H1 (cell line): ENCODE data around the gene LY6G6C. TPM values are rescaled to one million over a fixed set of nuclear protein-coding genes. Genes with fewer than 3 reads are reported as not detected.

Source experiments
- CTCF ChIA-PET: fragments of 300-600 bp; sonication (Branson Sonifier 250); formaldehyde crosslinking; loops from one replicate; lab custom pipeline; 2021; ENCODE audit not compliant: partially characterized antibody; lab: Charles Lee
- POLR2A ChIA-PET: fragments of 300-600 bp; sonication (Branson Sonifier 250); formaldehyde crosslinking; loops from one replicate; lab custom pipeline; 2021; ENCODE audit warnings: inconsistent platforms; ENCODE audit not compliant: partially characterized antibody; lab: Charles Lee
- DNase-seq, 2 experiments: peaks; one replicate each; pipeline versions ENCODE4 v3.0.0 to v3.0.0-alpha.2; 2010 to 2022; ENCODE audit warnings: low spot score in 2 of 2, low read depth in 1 of 2, mixed read lengths in 1 of 2
- FAIRE-seq: peaks from 2 replicates; lab custom pipeline; 2011; peaks lifted over from hg19 to GRCh38; lab: Jason Lieb, UNC
- H2AFZ ChIP-seq: 2 replicates; pipeline ENCODE4 v1.8.1; 2012; ENCODE audit warnings: low read length, inconsistent platforms
- H2AK5ac ChIP-seq: 2 replicates; pipeline ENCODE4 v1.6.1; 2013; ENCODE audit warnings: low read depth, low read length
- H2BK120ac ChIP-seq: replicated peaks from 2 replicates; pipeline ENCODE3; 2013; ENCODE audit warnings: low read depth, low read length, inconsistent platforms
- H2BK12ac ChIP-seq: 2 replicates; pipeline ENCODE4 v1.6.1; 2013; ENCODE audit warnings: low read depth, low read length
- H2BK15ac ChIP-seq: 2 replicates; pipeline ENCODE4 v1.6.1; 2013; ENCODE audit warnings: low read length
- H2BK20ac ChIP-seq: 2 replicates; pipeline ENCODE4 v1.6.1; 2013; ENCODE audit warnings: low read length
- H2BK5ac ChIP-seq: 2 replicates; pipeline ENCODE4 v1.6.1; 2013; ENCODE audit warnings: low read depth, low read length
- H3K14ac ChIP-seq: 2 replicates; pipeline ENCODE4 v1.6.1; 2013; ENCODE audit warnings: inconsistent platforms; ENCODE audit not compliant: insufficient read length
- H3K18ac ChIP-seq: 2 replicates; pipeline ENCODE4 v1.6.1; 2013; ENCODE audit warnings: low read length; ENCODE audit errors: extremely low read depth
- H3K23ac ChIP-seq: 2 replicates; pipeline ENCODE4 v1.6.1; 2013; ENCODE audit warnings: inconsistent platforms; ENCODE audit not compliant: insufficient read length
- H3K23me2 ChIP-seq: 2 replicates; pipeline ENCODE4 v1.6.1; 2013; ENCODE audit warnings: low read depth, low read length
- H3K27ac ChIP-seq: 2 replicates; pipeline ENCODE4 v1.6.1; 2011; ENCODE audit warnings: low read depth, low read length, inconsistent platforms
- H3K27me3 ChIP-seq, 4 experiments: replicated peaks in 1 of 4; 1 replicate in 1 of 4; 2 replicates in 3 of 4; pipeline versions ENCODE4 v1.6.1 to v1.8.1; 2011 to 2013; ENCODE audit warnings: low read length in 3 of 4, mild to moderate bottlenecking in 3 of 4, inconsistent platforms in 2 of 4, mixed read lengths in 2 of 4, moderate library complexity in 1 of 4; ENCODE audit not compliant: control insufficient read depth in 3 of 4, insufficient read depth in 3 of 4; ENCODE audit errors: extremely low read depth in 1 of 4
- H3K36me3 ChIP-seq, 4 experiments: 2 replicates each; pipeline versions ENCODE4 v1.6.1 to v1.8.1; 2011 to 2013; ENCODE audit warnings: mild to moderate bottlenecking in 4 of 4, low read length in 3 of 4, moderate library complexity in 2 of 4, control low read depth in 1 of 4, inconsistent platforms in 1 of 4; ENCODE audit not compliant: insufficient read depth in 4 of 4, control insufficient read depth in 2 of 4
- H3K4ac ChIP-seq: replicated peaks from 2 replicates; pipeline ENCODE3; 2013; ENCODE audit warnings: low read length, low read depth, mixed read lengths, inconsistent platforms; ENCODE audit not compliant: insufficient read length
- H3K4me1 ChIP-seq, 4 experiments: replicated peaks in 1 of 4; 1 replicate in 1 of 4; 2 replicates in 3 of 4; pipeline versions ENCODE4 v1.6.1 to v1.8.1; 2011 to 2013; ENCODE audit warnings: low read length in 3 of 4, inconsistent platforms in 2 of 4, mixed read lengths in 1 of 4; ENCODE audit not compliant: insufficient read depth in 4 of 4, control insufficient read depth in 3 of 4
- H3K4me2 ChIP-seq, 2 experiments: 2 replicates each; pipeline versions ENCODE4 v1.6.1 to v1.8.1; 2011 to 2013; ENCODE audit warnings: low read depth in 2 of 2, low read length in 2 of 2, control low read depth in 1 of 2, inconsistent platforms in 1 of 2, mild to moderate bottlenecking in 1 of 2; ENCODE audit not compliant: insufficient read depth in 1 of 2
- H3K4me3 ChIP-seq, 4 experiments: fragments of 200-600, 300-600 bp in 1 of 4; sonication (generic), shearing (Covaris generic), sonication (Bioruptor Twin) in 1 of 4; 2 replicates each; pipeline versions ENCODE4 v1.5.1 to v1.8.1; 2011 to 2016; ENCODE audit warnings: low read length in 4 of 4, low read depth in 3 of 4, control low read depth in 2 of 4, inconsistent platforms in 2 of 4, mild to moderate bottlenecking in 2 of 4, mixed read lengths in 1 of 4, moderate library complexity in 1 of 4; ENCODE audit not compliant: insufficient read depth in 2 of 4; ENCODE audit errors: extremely low read depth in 1 of 4
- H3K56ac ChIP-seq: replicated peaks from 2 replicates; pipeline ENCODE3; 2013; ENCODE audit warnings: low read depth, mild to moderate bottlenecking, mixed read lengths, low read length, inconsistent platforms; ENCODE audit not compliant: insufficient read length
- H3K79me1 ChIP-seq: 2 replicates; pipeline ENCODE4 v1.6.1; 2013; ENCODE audit warnings: low read depth, low read length, control low read depth
- H3K79me2 ChIP-seq, 2 experiments: 2 replicates each; pipeline versions ENCODE4 v1.6.1 to v1.8.1; 2012 to 2013; ENCODE audit warnings: low read length in 2 of 2, mild to moderate bottlenecking in 2 of 2, inconsistent platforms in 1 of 2; ENCODE audit not compliant: insufficient read depth in 2 of 2, control insufficient read depth in 1 of 2
- H3K9ac ChIP-seq, 4 experiments: replicated peaks in 1 of 4; 1 replicate in 1 of 4; 2 replicates in 3 of 4; pipeline versions ENCODE4 v1.6.1 to v1.8.1; 2011 to 2013; ENCODE audit warnings: low read depth in 3 of 4, low read length in 3 of 4, control low read depth in 2 of 4, mild to moderate bottlenecking in 2 of 4, moderate library complexity in 2 of 4, inconsistent platforms in 1 of 4; ENCODE audit errors: extremely low read depth in 1 of 4
- H3K9me3 ChIP-seq, 2 experiments: 2 replicates each; pipeline versions ENCODE4 v1.6.1 to v1.8.1; 2012 to 2013; ENCODE audit warnings: mild to moderate bottlenecking in 2 of 2, moderate library complexity in 2 of 2, control low read depth in 1 of 2, inconsistent platforms in 1 of 2, low read depth in 1 of 2, low read length in 1 of 2, mixed read lengths in 1 of 2; ENCODE audit not compliant: insufficient read depth in 2 of 2
- H4K20me1 ChIP-seq, 2 experiments: replicated peaks in 1 of 2; 2 replicates each; pipeline versions ENCODE3 to v1.8.1; 2011 to 2013; ENCODE audit warnings: inconsistent platforms in 2 of 2, low read length in 2 of 2, mild to moderate bottlenecking in 1 of 2; ENCODE audit not compliant: insufficient read depth in 2 of 2, control insufficient read depth in 1 of 2
- H4K5ac ChIP-seq: 2 replicates; pipeline ENCODE4 v1.6.1; 2013; ENCODE audit warnings: low read length, low read depth, mixed read lengths, inconsistent platforms; ENCODE audit not compliant: insufficient read length
- H4K8ac ChIP-seq: 2 replicates; pipeline ENCODE4 v1.8.0; 2013; ENCODE audit warnings: mild to moderate bottlenecking, moderate library complexity, low read length, inconsistent platforms; ENCODE audit not compliant: insufficient read depth; ENCODE audit errors: extremely low read depth
- H4K91ac ChIP-seq: replicated peaks from 2 replicates; pipeline ENCODE3; 2013; ENCODE audit warnings: low read length, mixed read lengths, inconsistent platforms; ENCODE audit not compliant: insufficient read length
- BACH1 ChIP-seq: IDR thresholded peaks from 2 replicates; pipeline ENCODE4 v1.6.1; 2012; ENCODE audit warnings: low read length, improper control_type of control experiment
- CBX8 ChIP-seq: fragments of 300-800, 300-1000 bp; sonication (generic); IDR thresholded peaks from 2 replicates; pipeline ENCODE4 v1.7.1; 2016; ENCODE audit warnings: low read depth, low read length, borderline replicate concordance
- E2F6 ChIP-seq: IDR thresholded peaks from 2 replicates; pipeline ENCODE4 v1.6.1; 2012; ENCODE audit warnings: inconsistent platforms
- GTF2F1 ChIP-seq: IDR thresholded peaks from 2 replicates; pipeline ENCODE4 v1.6.1; 2012; ENCODE audit warnings: low read depth, low read length, improper control_type of control experiment, borderline replicate concordance
- HDAC2 ChIP-seq, 2 experiments: fragments of 300-600 bp in 1 of 2; sonication (generic) in 1 of 2; IDR thresholded peaks; 2 replicates each; pipeline ENCODE4 v1.6.1; 2011 to 2012; ENCODE audit warnings: low read depth in 2 of 2, low read length in 2 of 2, mild to moderate bottlenecking in 2 of 2, moderate library complexity in 2 of 2, borderline replicate concordance in 1 of 2, inconsistent platforms in 1 of 2
- JUN ChIP-seq: IDR thresholded peaks from 2 replicates; pipeline ENCODE4 v1.6.1; 2011; ENCODE audit warnings: low read depth, mild to moderate bottlenecking, improper control_type of control experiment, low read length
- KDM4A ChIP-seq: IDR thresholded peaks from one replicate; pipeline ENCODE4 v1.7.1; 2012; ENCODE audit warnings: low read depth, mild to moderate bottlenecking, moderate library complexity, low read length, inconsistent platforms; ENCODE audit not compliant: severe bottlenecking
- RNF2 ChIP-seq: fragments of 200-900, 300-1000 bp; sonication (generic); IDR thresholded peaks from 2 replicates; pipeline ENCODE4 v1.7.1; 2016; ENCODE audit warnings: borderline replicate concordance, low read depth, mild to moderate bottlenecking, antibody characterized with exemption, low read length; ENCODE audit not compliant: poor library complexity, severe bottlenecking; ENCODE audit errors: missing control alignments
- TCF12 ChIP-seq: IDR thresholded peaks from 2 replicates; pipeline ENCODE4 v1.6.1; 2011; ENCODE audit warnings: low read depth, mild to moderate bottlenecking, low read length
- WGBS, 2 experiments: shearing (Covaris generic) in 1 of 2; methylation state at CpG; one replicate each; pipeline versions ENCODE4 v1.1.6 to v1.1.7; 2013 to 2015; ENCODE audit warnings: low lambda C conversion rate in 2 of 2, mixed read lengths in 2 of 2, inconsistent platforms in 1 of 2, low coverage in 1 of 2, missing lambda C conversion rate in 1 of 2; ENCODE audit not compliant: insufficient replicate concordance in 2 of 2, insufficient coverage in 1 of 2, insufficient read length in 1 of 2; ENCODE audit errors: extremely low coverage in 1 of 2, missing lambda C conversion rate in 1 of 2; 5-methylcytosine and 5-hydroxymethylcytosine counted together
- polyA plus RNA-seq, 7 experiments: library from polyadenylated mRNA; depleted of rRNA in 3 of 7; stranded (reverse) in 5 of 7; unstranded in 2 of 7; fragments of >200 nt in 5 of 7; fragments of 200-250 nt in 2 of 7; gene quantifications; 1 replicate in 5 of 7; 2 replicates in 1 of 7; 4 replicates in 1 of 7; pipeline versions ENCODE4 v1.2.1 to v1.2.3, GENCODE V29; 2011 to 2013; ENCODE audit warnings: missing spikeins in 2 of 7, mixed read lengths in 2 of 7
- total RNA-seq: library from RNA; stranded (reverse); fragmentation: NEBNext Ultra II Directional; extraction: Animal tissue kit (Norgen Biotek cat#: 25700); gene quantifications from 2 replicates; pipeline ENCODE4 v1.2.1, GENCODE V29; 2021

Gene LY6G6C
- total and polyA plus RNA-seq, 2 of the 8 experiments (the other 6 are each of a cell fraction or from before 2014, with no cell fraction given), result 0.23 TPM; not detected in 1

GRCh38 chr6:31768363-31769257, 47.1 kb upstream of the LY6G6C start:
- H3K27ac ChIP-seq, result no peak overlapping the region
- no peaks in the 10 kb centered on the region for H3K27me3 ChIP-seq
- H4K91ac ChIP-seq, result no peak overlapping the region
- DNase-seq (no peak), FAIRE-seq (no peak)
- no peak overlapping the region for H4K8ac ChIP-seq
- no peaks in the 10 kb centered on the region for H3K9me3 ChIP-seq
- ChIA-PET CTCF (interaction anchor here (0.9 to 14.4 kb wide), 34 partner anchors 10 to 172 kb away, joined by 3 to 228 read pairs (median 8); partner anchors contain the start of genes CLIC1, DDAH2, HSPA1B and LY6G5C), POLR2A (interaction anchor here (0.6 to 2.8 kb wide), 13 partner anchors 8 to 191 kb away, joined by 3 to 10 read pairs (median 4); partner anchors contain the start of genes BAG6, HSPA1A, HSPA1L and MSH5)
- H2BK120ac ChIP-seq, result no peak overlapping the region
- H3K14ac ChIP-seq, result no peak overlapping the region
- H2BK5ac ChIP-seq, result no peak overlapping the region
- WGBS, 2 experiments, result 89% methylated on average over 18 of the region's 18 CpGs; no CpG with 5 or more reads in 1 of the 2 experiments
- 0 out of 2 replicates have a peak, but pooled peaks cover 3% of the 10 kb centered on the region for H3K23me2 ChIP-seq
- no peak overlapping the region for H3K9ac ChIP-seq
- no peaks in the 10 kb centered on the region; a peak in 1 of 8 replicates for H3K36me3 ChIP-seq
- peaks cover 0 to 5% (median under 1%) of the 10 kb centered on the region in 4 experiments; a peak in 4 of 7 replicates for H3K4me1 ChIP-seq
- no peak overlapping the region for H2BK20ac ChIP-seq
- no peak overlapping the region for H3K23ac ChIP-seq
- H3K79me2 ChIP-seq, result no peaks in the 10 kb centered on the region
- H3K4me2 ChIP-seq, result no peak overlapping the region
- no peak overlapping the region for H3K18ac ChIP-seq
- H2AFZ ChIP-seq, result no peak overlapping the region
- H2BK12ac ChIP-seq, result no peak overlapping the region
- H3K4me3 ChIP-seq, result no peak overlapping the region
- H3K79me1 ChIP-seq, result no peaks in the 10 kb centered on the region
- H4K5ac ChIP-seq, result no peak overlapping the region
- H3K4ac ChIP-seq, result no peak overlapping the region
- no peak overlapping the region for H2BK15ac ChIP-seq
- no peaks in the 10 kb centered on the region for H4K20me1 ChIP-seq
- no peak overlapping the region for H2AK5ac ChIP-seq
- no peak overlapping the region for H3K56ac ChIP-seq
- TF ChIP-seq JUN, result no peak
- no peak for TF ChIP-seq BACH1
- TF ChIP-seq HDAC2 (IDR thresholded peaks at IDR 0.05; ENCODE audit: borderline replicate concordance in 1 of 2, low read depth in 2 of 2, low read length in 2 of 2), result no peak
- no peak for TF ChIP-seq RNF2
- TF ChIP-seq GTF2F1, result no peak
- TF ChIP-seq E2F6, result no peak
- no peak for TF ChIP-seq CBX8
- TF ChIP-seq TCF12, result no peak
- no peak for TF ChIP-seq KDM4A
